Cortex of kidney (tissue), 1 donor: ENCODE results near the gene TTLL5.
"Not testable (repeated sequence)": the region's sequence is repeated elsewhere in the genome, so short reads cannot be mapped to it uniquely, and the experiment has no call there.

Experiments used
- DNase-seq: peaks from one replicate; lab custom pipeline; 2025; lab: John Stamatoyannopoulos, UW

Gene TTLL5

DNA sequence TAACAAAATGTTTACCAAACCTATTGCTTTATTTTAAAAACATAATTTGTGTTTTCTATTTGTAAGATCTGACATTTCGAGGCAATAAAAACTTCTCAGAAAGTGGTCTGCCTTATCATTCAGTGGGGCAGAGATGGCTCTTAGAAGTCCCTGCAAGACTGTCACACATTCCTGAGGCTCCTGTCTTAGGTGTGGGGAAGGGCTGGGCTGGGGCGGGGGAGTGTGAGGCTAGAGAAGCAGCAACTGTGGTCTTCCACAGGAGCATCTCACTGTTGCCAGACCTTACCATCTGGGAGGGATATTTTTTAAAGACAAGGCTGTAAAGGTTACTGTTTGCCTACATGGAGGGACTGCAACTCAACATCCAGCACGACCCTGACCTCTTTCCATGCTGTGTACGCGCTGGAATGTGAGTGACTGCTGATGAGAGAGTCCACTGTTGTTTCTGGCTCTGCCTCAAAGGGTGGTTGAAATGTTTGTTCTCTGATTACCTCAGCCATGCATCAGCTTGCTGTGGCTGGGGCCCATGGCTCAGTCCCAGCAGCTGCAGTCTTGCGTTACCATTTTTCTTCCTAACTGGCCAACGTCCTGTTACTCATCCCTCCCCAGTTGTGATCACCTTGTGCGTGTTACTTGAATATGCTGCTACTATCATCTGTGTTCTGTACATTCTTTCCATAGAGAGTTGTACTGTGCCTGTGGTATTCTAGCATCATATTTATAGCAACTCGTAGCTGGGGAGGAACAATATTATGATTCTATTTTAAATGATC is 12.8 kb upstream of the TTLL5 start:
- no peak for DNase-seq

DNA sequence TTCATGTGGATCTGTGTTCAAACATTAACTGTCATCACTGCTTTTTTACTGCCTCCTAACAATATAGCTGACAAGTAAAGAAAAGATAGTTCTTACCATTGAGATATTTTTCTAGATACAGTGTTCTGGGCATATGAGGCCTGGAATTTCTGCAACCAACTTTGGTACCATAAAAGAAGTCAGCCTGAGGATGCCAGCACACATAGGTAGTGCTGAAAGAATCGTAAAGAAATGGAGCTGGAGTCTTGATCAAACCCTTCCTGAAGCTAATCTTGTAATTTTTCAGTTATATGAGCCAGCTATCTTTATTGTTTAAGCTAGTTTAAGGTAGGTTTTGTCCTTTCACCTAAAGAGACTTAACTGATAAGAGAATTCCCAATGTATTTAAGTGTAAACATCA is 11.7 kb upstream of the TTLL5 start:
- DNase-seq = no peak

DNA sequence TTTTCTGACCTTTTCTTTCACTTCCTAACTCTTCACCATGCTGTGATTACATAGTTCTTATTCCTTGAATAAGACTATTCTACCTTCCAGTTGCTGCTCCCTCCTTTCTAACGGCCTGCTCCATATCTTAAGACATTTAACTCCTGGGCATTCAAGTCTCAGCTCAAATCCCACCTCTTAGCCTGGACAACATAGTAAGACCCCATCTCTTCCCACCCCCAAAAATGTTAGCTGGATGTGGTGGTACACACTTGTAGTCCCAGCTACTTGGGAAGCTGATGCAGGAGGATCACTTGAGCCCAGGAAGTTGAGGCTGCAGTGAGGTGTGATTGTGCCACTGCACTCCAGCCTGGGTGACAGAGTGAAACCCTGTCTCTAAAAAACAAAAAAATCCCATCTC is 11.3 kb upstream of the TTLL5 start:
- no peak for DNase-seq

DNA sequence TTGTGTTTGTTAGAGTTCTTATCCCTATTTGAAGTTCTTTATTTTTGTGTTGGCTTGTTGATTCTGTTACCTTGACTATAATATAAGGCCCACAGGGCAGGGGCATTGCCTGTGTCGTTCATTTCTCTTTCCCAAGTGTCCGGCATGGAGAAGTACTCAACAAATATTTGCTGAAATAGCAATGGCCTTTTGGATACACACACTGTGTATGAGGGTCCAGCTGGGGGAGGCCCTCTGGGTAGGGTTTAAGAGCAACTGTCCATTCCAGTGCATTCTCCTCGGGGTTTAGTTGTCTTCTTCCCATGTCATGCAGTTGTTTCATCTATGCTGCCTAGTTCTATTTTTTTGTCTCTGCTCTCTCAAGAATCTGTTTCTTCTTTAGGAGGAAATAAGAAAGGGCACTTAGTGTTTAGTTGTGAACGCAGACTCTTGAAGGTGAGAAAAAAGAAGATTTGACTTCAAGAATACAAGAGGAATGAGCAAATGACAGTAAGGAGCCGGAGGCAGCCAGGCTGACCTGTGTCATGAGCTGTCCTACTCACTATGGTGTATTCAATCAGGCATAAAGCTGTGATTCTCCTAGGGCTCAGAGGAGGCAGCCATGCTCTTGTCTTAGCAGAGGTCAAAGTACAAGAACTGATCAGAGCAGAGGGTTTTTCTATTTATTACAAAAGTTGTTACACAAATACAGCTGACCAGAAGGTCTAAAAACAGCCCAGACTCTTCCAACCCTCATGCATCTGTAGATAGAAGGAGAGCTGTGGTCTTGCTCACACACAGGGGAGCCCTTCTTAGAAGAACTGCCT is 10.6 kb upstream of the TTLL5 start:
- DNase-seq = no peak

DNA sequence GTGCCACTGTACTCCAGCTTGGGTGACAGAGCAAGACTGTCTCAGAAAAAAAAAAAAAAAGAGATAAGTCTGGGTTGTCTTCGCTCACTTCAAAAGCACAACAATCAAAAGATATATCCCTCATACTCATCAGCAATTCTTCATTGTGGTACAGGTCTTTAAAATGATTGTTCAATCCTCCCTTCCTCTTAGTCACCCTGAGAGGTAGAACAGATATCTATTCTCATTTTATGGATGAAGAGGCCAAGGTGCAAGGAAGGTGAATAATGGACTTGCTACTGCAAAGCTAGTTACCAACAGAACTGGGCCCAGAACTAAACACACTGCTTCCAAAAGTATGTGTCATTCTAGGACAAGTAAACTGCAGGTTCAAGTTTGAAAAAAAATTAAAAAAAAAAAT is 7.5 kb upstream of the TTLL5 start:
- DNase-seq = no peak

DNA sequence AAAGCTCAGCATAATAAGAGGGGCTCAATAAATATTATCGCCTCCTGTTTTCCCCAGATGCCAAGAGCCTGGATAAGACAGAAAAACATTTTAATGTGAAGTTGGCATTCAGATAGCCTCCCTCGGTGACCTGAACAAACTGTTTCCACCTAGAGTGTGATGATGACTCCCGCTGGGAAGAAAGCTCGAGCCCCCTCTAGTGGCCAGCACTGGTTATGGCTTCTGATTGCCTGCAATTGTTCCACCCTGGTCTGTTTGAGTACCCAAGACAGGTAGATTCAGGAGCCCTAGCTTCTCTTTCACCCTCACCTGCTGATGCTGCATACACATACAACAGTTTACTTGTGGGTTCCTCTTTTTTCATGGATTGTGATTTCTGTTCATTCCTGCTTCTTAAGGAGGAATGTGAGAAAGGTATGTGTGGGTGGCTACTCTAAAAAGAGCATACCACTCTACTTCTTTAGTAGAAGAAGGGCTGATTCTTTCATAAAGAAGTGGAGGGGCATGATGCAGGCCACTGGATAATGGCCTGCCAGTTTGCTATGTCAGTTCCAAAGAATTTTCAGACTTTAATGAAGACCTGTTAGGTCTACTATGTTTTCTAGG is 6.8 kb upstream of the TTLL5 start:
- no peak for DNase-seq

- DNase-seq = no peak
Observed at GRCh38 chr14:75655235-75655634, 5.8 kb upstream of the TTLL5 start.

DNA sequence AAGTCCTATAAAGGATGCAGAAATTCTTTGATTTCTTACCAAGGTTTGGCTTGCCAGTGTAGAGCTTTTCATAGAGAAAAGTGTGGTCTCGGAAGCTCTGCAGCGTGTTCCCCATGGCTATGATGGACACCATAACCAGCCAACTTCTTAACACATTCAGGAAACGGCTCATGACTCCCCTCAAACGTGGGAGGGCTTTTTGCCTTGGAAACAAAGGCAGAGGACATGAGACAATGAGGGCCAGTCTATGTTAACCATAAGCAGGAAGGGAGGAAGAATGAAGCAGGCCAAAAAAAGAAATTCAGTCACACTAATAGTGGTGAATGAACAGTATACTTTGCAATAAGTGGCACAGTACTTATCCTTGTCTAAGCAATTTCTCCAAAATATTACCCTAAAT is 3.7 kb upstream of the TTLL5 start:
- no peak for DNase-seq

DNA sequence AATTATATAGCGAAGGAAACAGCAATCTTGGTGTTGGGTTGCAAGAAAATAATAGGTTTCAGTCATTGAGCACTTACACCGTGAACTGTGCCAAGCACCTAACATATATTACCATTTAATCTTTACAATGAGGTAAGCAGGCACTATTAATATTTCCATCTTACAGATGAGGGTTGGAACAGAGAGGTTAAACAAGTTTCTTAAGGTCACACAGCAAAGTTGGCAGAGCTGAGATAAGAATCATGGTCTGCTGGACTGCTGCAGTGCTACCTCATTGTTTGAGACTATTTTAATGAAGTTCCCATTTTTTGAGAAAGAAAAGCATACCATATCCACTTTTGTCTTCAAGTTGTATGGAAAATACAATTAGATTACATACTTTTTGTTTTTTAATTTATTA is 2.1 kb upstream of the TTLL5 start:
- DNase-seq = no peak

GRCh38 chr14:75660238-75660629 is 812 bp upstream of the TTLL5 start:
- no peak for DNase-seq

- no peak for DNase-seq
Observed at GRCh38 chr14:75661499-75661814, 411 bp downstream of the TTLL5 start.

DNA sequence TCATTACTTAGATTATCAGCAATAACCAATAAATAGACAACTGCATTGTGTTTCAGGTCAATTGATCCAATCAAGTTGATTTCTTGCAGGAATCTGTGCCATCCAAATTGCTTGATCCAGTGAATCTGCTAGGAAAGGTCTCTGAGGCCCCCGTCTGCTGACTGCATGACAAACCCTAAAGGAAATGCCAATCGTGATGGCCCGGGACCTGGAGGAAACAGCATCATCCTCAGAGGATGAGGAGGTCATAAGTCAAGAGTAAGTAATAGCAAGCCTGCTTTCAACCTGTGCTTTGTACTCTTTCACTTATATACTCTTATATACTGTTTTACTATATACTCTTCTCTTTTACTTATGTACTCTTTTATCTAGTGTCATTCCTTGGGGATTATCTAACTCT is 1.9 kb downstream of the TTLL5 start:
- DNase-seq = no peak

GRCh38 chr14:75667099-75667765 is 6.2 kb downstream of the TTLL5 start:
- no peak for DNase-seq

GRCh38 chr14:75672605-75673192 is 11.7 kb downstream of the TTLL5 start:
- DNase-seq = no peak

GRCh38 chr14:75673345-75674035 is 12.4 kb downstream of the TTLL5 start:
- no peak for DNase-seq

- no peak for DNase-seq
Observed at GRCh38 chr14:75675265-75675960, 14.4 kb downstream of the TTLL5 start.

- no peak for DNase-seq
Observed at GRCh38 chr14:75685910-75686309, 24.9 kb downstream of the TTLL5 start.

GRCh38 chr14:75689012-75689411 is 28.0 kb downstream of the TTLL5 start:
- DNase-seq = no peak

DNA sequence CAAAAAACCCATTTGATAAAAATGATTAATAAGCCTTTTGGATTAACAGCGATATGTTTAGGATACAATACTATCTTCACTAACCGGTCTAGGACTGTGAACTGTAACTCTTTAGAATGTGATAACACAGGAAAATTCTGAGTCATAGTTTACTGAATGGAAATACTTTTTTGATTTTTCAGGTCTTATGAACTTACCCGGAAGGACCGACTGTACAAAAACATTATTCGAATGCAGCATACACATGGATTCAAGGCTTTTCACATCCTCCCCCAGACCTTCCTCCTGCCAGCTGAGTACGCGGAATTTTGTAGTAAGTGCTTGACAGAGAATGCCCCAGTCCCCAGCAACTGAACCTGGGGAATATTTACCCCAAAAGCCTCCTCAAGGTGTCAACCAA is 29.0 kb downstream of the TTLL5 start:
- no peak for DNase-seq

- not testable (repeated sequence) for DNase-seq
Observed at GRCh38 chr14:75695025-75695424, 34.0 kb downstream of the TTLL5 start.

DNA sequence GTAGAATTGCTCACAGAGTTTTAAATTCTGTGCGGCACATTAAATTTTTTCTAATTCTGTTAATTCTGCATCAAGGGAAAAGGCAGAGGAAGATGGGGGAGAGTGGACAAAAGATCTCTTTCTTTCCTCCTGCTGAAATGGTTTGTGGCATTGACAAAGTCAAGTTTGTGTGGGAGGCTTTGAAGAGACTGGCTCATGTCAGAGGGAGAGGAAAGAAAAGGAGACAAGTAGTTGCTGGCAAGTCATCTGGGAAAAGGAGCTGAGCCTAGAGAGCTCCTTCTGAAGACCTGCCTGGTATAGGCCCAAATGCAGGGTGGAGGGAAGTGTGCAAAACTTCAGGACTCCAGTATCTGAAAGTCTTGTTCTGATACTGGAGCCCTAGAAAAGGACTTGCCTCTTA is 36.3 kb downstream of the TTLL5 start:
- DNase-seq = no peak
